HG02973 (cell line): ENCODE results near the gene SNUPN.
"Not testable (repeated sequence)": the region's sequence is repeated elsewhere in the genome, so short reads cannot be mapped to it uniquely, and the experiment has no call there.

ENCODE experiments used
- ATAC-seq: cut with Tn5 transposase; IDR thresholded peaks from one replicate; pipeline ENCODE4 v1.9.1; 2021; ENCODE audit warnings: moderate library complexity; ENCODE audit not compliant: unreplicated experiment

SNUPN gene

DNA sequence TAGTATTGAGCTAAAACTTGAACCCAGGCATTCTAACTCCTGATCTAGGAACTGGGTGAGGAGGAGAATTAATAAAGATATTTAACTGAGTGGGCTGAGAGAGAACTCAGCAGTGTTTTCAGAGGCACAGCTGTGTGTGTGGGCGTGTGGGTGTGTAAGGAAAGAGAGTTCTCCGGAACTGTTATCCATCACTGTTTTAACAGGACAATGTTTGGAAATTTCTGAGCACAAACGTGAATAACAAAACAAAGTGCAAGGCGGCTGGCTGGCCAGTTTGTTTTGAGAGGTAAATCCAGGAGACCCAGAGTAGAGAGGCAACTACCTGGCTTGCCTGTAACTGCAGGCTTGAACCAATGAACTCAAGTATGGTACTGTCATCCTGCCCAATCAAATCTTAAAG, 41.4 kb downstream of the SNUPN start:
- ATAC-seq, result no peak

DNA sequence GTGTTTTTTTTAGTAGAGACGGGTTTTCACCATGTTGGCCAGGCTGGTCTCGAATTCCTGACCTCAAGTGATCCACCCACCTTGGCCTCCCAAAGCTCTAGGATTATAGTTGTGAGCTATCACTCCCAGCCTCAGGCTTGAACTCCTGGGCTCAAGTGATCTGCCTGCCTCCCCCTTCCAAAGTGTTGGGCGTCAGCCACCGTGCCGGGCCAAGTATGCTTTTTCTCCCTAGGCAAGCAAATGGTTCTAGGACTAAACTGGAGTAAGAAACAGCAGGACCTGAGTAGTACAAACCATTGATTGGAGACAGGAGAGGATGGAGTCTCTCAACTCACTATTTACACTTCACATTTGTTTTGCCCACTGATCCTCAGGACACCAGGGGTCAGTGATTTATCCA, 41.8 kb downstream of the SNUPN start:
- no peak for ATAC-seq

DNA sequence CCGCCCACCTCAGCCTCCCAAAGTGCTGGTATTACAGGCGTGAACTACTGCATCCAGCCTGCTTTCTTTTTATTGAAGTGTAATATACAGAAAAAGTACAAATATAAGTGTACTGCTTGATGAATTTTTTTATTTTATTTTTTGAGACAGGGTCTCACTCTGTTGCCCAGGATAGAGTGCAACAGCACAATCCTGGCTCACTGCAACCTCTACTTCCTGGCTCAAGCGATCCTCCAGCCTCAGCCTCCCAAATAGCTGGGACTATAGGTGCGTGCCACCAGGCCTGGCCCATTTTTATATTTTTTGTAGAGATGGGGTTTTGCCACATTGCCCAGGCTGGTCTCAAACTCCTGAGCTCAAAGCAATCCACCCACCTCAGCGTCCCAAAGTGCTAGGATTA, 42.6 kb downstream of the SNUPN start:
- ATAC-seq, result not testable (repeated sequence)

DNA sequence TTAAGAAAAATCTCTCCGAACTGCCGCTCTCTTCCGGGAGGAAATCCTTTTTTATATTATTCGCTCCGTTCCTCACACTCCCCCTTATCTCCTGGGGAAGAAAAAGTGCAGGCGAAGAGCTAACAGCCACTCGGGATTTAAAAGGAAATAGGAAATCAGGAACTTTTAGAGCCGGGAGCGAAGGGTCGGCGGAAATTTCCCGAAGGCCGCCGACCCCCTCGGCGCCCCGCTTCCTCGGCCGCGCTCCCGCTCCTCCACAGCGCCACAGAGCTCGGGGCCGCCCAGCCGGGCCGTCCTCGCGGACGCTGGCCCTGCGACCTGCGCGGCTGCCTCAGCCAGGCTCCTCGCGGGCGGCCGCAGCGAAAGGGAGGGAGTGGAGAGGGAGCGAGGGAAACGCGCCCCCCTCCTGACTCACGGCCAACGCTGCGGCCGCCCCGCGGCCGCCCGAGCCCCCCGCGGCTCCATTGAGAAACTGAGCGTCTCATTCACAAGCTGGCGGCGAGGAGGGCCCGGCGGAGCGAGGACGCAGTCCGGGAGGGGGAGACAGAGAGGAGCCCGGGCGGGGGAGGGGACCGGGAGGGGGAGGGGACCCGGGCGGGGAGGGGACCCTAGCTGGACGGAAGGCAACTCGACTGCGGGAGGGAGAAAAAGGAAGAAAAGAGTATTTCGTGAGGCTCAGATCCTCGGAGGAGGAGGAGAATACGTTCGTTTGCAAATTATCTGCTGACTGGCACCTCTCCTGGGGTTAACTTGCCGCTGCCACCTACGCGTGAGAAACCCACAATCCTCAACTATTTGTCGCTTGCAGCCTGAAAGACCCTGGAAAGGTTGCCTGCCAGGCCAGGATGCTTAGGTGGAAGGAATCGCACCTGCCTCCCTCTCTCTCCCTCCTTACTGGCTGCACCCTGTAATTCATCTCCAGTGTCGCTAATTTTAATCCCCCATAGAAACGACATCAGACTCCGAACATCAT, 46.3 kb downstream of the SNUPN start, which contains the start of gene PTPN9:
Gene PTPN9, minus strand, starts transcription at position 368 of the 973 bp plus-strand sequence. CDS start 539 bp downstream, outside the sequence.
- peak; percentile 62 for ATAC-seq

DNA sequence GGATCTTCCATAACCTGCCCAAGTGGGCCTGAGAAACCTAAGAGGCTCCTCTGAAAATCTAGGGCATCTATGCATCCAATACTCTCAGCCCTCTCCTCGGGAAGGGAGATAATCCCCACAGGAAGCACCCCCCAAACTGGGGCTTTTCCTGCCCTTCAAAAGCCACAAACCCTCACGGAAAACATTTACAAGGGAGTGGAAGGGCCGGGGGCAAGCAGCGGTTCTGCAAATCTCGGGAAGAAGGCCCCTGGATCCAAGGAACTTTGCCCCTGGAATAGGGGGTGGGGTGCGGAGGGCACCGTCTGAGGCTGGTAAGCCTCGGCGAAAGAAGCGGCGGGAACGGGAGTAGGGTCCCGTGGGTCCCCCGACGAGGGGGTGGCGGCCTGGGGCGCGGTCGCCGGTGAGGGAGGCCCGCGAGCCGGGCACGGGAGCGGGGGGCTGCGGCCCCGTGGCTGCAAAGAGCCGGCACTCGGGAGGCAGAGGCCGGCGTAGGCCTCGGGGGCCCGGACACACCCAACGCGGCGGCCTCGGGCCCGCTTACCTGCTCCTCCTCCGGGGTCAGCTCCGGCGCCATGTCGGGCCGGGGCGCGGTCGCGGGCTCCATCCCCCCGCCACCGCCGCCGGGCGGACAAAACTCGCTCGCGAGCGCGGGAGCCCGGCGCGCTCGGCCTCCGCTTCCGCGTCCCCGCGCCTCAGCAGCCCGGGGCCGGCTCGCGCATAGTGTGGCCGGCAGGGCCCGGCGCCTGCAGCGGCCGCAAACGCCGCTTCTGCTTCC, 47.2 kb downstream of the SNUPN start:
- ATAC-seq, result no peak

DNA sequence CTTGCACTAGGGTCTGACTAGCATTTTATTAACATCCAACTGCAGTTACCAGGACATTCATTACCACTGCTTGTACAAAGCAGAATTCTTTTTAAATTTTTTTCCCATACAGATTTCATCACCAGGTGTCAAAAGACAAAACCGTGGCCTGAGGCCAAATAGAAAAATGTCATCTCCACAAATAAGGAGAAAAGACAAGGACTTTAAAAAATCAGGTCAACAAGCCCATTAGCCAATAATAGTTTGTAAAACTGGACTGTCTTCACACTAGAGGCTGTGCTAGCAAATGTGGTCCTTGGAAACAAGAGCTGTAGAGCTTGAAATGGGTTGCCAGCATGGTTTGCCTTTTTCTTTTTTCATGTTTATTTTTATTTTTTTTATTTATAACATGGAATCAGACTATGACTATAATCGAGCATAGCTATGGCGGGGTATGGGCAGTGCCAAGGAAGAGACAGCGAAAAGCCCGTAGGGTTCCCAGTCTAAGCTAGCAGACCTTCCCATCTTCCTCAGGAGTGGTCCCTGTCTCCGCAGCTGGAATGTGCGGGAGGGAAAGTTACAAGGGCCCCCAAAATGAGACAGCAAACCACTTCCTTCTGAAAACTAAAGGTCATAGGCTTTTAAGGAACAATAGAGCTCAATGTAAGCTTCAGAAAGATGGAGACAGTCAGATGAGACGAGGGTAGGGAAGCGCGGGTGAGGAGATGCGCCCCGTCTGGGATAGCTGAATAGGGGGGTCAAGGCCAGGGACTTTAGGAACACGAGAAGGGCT, 47.9 kb downstream of the SNUPN start:
- no peak for ATAC-seq

DNA sequence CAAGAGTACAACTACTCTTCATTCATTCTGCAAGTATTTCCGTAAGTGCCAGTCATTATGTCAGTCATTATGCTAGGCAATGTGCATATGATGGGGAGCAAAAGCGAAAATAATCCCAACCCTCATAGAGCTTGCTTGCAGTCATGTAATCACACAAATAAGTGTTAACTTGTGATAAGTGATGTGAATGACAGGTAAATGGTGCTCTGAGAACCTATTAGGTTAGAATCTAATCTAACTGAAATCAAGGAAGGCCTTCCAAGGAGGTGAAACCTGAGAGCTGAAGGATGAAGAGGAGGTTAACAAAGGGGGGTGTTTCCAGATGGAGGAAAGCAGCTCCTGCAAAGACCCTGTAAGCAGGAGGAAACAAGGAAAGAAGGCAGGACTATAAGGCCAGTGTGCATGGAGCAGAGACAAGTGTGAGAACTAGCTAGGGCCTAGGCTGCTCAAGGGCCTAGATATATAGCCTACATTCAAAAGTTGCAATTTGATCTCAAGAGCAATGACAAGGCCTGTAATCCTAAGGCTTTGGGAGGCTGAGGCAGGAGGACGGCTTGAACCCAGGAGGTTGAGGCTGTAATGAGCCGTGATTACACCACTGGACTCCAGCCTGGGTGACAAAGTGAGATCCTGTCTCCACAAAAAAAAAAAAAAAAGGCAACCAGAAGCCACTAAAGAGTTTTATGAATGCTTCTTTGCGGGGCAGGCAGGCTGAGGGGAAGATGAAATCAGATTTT, 51.7 kb downstream of the SNUPN start:
- ATAC-seq, result no peak

DNA sequence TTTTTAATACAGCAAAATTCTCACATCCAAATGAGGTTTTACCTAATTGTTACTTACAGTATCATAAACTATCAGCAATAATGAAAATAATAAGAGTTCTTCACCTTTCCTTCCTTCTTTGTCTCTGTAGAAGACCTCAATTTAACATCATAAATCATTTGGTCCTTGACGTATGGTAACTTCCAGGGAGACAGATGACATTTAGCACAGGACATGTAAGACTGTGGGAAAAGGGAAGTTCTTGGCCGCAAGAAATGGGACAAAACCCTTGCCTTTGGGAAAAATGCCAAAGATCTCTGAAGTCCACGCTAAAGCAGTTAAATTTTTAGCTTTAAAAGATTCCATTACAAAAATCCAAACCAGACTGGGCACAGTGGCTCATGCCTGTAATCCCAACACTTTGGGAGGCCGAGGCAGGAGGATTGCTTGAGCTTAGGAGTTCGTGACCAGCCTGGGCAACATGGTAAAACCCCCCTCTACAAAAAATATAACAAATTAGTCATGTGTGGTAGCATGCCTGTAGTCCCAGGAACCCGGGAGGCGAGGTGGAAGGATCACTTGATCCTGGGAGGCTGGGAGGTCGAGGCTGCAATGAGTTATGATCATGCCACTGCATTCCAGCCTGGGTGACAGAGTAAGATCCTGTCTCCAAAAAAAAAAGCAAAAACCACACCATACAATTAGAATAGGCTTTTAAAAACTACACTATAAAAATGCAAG, 55.2 kb downstream of the SNUPN start:
- no peak for ATAC-seq

DNA sequence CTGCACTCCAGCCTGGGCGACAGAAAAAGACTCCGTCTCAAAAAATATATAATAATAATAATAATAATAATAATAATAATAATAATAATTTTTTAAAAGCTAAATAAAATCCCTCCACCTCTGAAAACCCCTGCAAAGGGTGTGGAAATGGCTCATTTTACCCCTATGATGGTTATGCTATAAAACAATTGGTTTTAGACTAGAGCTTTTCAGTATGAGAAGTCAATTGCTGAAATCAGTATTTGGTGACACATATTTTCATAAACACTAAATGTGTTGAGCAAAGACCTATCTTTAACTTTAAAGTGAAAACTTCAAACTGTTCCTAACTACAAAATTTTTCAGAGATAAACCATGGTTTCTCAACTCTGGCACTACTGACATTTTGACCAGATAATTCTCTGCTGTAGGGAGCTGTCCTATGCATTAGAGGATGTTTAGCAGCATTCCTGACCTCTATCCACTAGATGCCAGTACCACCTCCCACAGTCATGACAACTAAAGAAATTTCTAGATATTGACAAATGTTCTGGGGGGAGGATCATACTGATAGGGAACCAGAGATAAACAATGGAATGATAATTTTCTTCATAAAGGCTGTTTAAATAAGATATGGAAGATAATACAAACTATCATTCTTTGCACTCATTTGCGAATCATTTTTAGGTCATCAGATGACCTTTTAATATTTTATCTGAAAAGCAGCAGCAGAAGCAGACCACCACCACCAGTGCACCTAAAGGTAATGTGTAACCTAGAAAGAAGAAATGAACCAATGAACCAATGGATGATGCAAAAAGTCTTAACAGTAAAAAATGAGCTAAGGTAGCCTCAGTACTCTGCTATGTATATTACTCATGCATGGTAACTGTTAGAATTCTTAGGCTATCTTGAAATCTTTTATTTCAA, 60.2 kb downstream of the SNUPN start:
- ATAC-seq, result no peak

DNA sequence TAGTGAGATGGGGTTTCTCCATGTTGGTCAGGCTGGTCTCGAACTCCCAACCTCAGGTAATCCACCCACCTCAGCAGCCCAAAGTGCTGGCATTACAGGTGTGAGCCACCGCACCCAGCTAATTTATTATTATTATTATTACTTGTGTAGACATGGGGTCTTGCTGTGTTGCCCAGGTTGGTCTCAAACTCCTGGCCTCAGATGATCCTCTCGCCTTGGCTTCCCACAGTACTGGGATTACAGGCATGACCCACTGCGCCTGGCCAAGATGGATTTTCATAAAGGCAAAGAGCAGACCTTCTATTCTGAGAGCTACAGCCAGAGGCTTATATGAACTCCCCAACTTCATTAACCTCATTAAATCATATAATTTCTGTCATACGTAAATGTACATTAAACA, 63.6 kb downstream of the SNUPN start:
- no peak for ATAC-seq

DNA sequence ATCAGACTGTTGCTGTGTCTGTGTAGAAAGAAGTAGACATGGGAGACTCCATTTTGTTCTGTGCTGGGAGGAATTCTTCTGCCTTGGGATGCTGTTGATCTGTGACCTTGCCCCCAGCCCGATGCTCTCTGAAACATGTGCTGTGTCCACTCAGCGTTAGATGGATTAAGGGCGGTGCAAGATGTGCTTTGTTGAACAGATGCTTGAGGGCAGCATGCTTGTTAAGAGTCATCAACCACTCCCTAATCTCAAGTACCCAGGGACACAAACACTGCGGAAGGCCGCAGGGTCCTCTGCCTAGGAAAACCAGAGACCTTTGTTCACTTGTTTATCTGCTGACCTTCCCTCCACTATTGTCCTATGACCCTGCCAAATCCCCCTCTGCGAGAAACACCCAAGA, 66.2 kb downstream of the SNUPN start:
- not testable (repeated sequence) for ATAC-seq

DNA sequence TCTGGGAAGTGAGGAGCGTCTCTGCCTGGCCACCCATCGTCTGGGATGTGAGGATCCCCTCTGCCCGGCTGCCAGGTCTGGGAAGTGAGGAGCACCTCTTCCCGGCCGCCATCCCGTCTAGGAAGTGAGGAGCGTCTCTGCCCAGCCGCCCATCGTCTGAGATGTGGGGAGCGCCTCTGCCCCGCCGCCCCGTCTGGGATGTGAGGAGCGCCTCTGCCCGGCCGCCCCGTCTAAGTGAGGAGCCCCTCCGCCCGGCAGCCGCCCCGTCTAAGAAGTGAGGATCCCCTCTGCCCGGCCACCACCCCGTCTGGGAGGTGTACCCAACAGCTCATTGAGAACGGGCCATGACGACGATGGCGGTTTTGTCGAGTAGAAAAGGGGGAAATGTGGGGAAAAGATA, 66.6 kb downstream of the SNUPN start:
- not testable (repeated sequence) for ATAC-seq

DNA sequence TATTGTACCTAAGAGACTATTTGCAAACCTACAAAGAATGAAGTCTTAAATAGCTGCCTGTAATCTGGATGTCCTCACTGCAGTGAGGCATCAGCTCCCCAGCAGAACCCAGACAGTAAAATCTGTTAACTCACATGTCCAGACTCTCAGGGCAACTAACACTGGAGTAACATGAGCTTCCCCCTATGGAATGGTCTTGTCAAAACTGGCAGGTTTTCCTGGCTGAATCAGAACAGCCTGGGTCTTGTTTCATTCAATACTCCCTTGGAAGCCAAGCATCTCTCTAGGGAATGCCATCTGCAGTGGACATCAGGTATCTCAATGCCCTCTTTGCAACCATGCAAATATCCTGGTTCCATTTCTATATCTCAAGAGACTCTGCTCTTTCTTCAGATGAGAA, 70.8 kb downstream of the SNUPN start:
- no peak for ATAC-seq

DNA sequence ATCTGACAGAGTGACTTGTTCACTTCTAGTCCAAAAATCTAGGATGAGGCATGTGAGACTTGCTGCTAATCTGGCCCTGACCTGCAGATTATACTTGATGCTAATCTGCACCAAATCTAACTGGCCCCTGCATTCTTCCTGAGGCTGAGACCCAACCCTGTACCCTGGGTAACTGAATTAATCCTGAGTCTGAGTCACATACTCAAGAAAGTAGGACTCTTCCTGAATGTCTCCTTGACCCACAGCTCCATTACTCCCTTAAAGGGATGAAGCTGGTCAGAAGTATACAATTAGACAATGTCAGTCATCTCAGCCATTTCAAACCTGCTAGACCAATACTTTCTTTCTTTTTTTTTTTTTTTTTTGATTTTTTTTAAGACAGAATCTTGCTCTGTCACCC, 71.9 kb downstream of the SNUPN start:
- ATAC-seq, result no peak

DNA sequence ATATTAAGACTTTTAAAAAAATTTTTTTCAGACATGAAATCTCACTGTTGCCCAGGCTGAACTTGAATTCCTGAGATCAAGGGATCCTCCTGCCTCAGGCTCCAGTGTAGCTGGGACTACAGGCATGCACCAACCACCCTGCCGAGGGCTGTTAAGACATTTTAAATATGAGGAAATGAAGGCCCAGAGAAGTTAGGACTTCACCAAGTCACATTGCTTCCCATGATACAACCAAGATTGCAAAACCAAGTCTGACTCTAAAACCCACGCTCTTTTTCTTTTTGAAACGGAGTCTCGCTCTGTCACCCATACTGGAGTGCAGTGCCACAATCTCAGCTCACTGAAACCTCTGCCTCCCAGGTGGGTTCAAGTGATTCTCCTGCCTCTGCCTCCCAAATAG, 74.4 kb downstream of the SNUPN start:
- ATAC-seq, result no peak
